ENCODE results near the gene NFASC.

NFASC gene

DNA sequence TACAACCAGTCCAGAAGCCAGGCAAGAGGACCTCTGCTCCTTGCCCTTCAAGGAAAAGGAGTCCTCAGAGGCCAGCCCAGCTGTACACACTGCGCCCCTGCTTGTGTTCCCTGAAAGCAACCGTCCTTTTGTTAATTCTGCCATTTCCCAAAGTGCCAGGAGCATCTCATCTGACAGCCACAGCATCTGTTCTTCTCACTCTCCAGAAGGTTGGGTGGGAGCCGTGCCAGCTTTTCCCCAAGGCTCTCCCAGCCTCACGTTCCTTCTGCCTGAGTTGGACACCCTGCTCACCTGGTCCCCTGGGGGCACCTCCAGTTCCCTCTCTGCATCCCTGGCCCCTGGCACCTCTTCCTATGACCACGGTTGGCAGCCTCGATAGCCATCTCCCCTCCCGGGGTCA lies 161.8 kb downstream of the NFASC start:
- Histone ChIP-seq H3F3A (ENCODE audit: insufficient read depth) (no peaks in the 10 kb centered on the region), H3K79me2 (ENCODE audit: insufficient read depth, low read length) (no peaks in the 10 kb centered on the region), H3K36me3 (ENCODE audit: low read length) (no peaks in the 10 kb centered on the region), H2AFZ (ENCODE audit: low read depth, low read length, severe bottlenecking) (no peak overlapping the region), H3K27me3 (ENCODE audit: low read length) (no peaks in the 10 kb centered on the region), H3K27ac (ENCODE audit: low read depth, low read length) (no peak overlapping the region), H3K9me2 (replicated peaks; ENCODE audit: insufficient read depth, low read length) (no peaks in the 10 kb centered on the region), H3K4me2 (ENCODE audit: low read depth, low read length, poor library complexity, severe bottlenecking) (no peak overlapping the region), H4K20me1 (ENCODE audit: low read depth, low read length) (no peaks in the 10 kb centered on the region), H3K9me3 (ENCODE audit: insufficient read depth, low read length) (no peaks in the 10 kb centered on the region), H3K4me3 (ENCODE audit: insufficient read depth, low read length, poor library complexity, severe bottlenecking) (no peak overlapping the region), H3K9ac (ENCODE audit: low read length) (no peak overlapping the region)
- TF ChIP-seq, protein P1, sequence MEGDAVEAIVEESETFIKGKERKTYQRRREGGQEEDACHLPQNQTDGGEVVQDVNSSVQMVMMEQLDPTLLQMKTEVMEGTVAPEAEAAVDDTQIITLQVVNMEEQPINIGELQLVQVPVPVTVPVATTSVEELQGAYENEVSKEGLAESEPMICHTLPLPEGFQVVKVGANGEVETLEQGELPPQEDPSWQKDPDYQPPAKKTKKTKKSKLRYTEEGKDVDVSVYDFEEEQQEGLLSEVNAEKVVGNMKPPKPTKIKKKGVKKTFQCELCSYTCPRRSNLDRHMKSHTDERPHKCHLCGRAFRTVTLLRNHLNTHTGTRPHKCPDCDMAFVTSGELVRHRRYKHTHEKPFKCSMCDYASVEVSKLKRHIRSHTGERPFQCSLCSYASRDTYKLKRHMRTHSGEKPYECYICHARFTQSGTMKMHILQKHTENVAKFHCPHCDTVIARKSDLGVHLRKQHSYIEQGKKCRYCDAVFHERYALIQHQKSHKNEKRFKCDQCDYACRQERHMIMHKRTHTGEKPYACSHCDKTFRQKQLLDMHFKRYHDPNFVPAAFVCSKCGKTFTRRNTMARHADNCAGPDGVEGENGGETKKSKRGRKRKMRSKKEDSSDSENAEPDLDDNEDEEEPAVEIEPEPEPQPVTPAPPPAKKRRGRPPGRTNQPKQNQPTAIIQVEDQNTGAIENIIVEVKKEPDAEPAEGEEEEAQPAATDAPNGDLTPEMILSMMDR (IDR thresholded peaks at IDR 0.05; ENCODE audit: insufficient read depth, low read length, poor library complexity, severe bottlenecking) = no peak
- no peak for TF ChIP-seq EZH2phosphoT487 (conservative IDR thresholded peaks at IDR 0.05; ENCODE audit: low read length)

DNA sequence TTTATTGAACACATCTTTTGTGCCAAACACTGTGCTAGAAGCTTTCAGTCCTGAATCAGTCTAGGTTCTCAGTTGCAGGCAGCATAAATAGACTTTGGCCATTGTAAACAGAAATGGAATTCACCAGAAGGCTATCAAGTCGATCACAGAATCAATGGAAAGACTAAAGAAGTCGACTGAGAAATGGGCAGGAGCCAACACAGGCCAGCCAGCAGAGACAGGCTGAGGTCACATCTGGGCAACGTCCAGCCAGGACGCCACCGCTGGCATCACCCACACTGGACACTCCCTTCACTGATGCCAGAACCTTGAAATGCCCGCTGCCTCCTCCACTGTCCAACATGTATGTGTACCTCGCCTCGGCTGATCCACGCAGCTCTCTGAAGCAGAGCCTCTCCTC lies 166.9 kb downstream of the NFASC start:
- Histone ChIP-seq H3K27me3 (ENCODE audit: low read length) (no peaks in the 10 kb centered on the region), H3F3A (ENCODE audit: insufficient read depth) (no peaks in the 10 kb centered on the region), H3K9ac (ENCODE audit: low read length) (no peak overlapping the region), H3K4me3 (ENCODE audit: insufficient read depth, low read length, poor library complexity, severe bottlenecking) (no peak overlapping the region), H3K27ac (ENCODE audit: low read depth, low read length) (no peak overlapping the region), H3K79me2 (ENCODE audit: insufficient read depth, low read length) (no peaks in the 10 kb centered on the region), H3K9me3 (ENCODE audit: insufficient read depth, low read length) (no peaks in the 10 kb centered on the region), H3K9me2 (replicated peaks; ENCODE audit: insufficient read depth, low read length) (no peaks in the 10 kb centered on the region), H2AFZ (ENCODE audit: low read depth, low read length, severe bottlenecking) (no peak overlapping the region), H3K36me3 (ENCODE audit: low read length) (no peaks in the 10 kb centered on the region), H3K4me2 (ENCODE audit: low read depth, low read length, poor library complexity, severe bottlenecking) (no peak overlapping the region), H4K20me1 (ENCODE audit: low read depth, low read length) (no peaks in the 10 kb centered on the region)
- TF ChIP-seq, protein P1 (IDR thresholded peaks at IDR 0.05; ENCODE audit: insufficient read depth, low read length, poor library complexity, severe bottlenecking) = no peak
- no peak for TF ChIP-seq EZH2phosphoT487 (conservative IDR thresholded peaks at IDR 0.05; ENCODE audit: low read length)

DNA sequence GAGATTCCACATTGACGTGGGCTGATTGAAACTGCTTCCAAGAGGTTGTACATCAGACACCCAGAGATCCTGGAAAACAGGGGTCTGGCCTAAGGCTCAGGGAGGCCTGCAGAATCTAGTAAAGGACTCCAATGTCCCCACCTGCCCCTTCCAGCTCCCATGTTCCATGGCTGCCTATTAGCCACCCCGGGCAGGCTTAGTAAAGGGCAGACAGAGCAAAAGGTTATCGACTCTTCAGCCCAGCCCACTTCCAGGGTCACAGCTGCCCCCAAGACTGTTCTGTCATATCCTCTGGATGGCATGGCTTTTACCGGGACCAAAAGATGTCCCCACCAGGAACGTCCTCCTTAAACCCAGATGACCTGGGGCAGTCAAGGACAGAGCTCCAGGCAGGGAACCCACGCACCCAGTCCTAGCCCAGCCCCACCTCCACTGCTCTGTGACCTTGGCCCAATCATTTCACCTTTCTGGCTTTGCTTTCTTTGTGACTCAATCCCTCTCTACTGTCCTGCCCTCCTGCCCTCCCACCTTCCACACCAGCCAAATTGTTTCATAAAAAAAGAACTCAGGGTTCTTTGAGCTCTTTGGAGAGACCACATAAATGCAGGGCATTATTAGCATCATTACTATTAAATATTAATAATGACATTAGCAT lies 167.6 kb downstream of the NFASC start:
- H3K36me3 ChIP-seq (ENCODE audit: low read length) = no peaks in the 10 kb centered on the region
- H3K27me3 ChIP-seq (ENCODE audit: low read length) = no peaks in the 10 kb centered on the region
- no peaks in the 10 kb centered on the region for H3K9me2 ChIP-seq (replicated peaks; ENCODE audit: insufficient read depth, low read length)
- H2AFZ ChIP-seq (ENCODE audit: low read depth, low read length, severe bottlenecking) = no peak overlapping the region
- no peaks in the 10 kb centered on the region for H3K9me3 ChIP-seq (ENCODE audit: insufficient read depth, low read length)
- no peak overlapping the region for H3K27ac ChIP-seq (ENCODE audit: low read depth, low read length)
- H4K20me1 ChIP-seq (ENCODE audit: low read depth, low read length) = no peaks in the 10 kb centered on the region
- TF ChIP-seq, protein P1 (IDR thresholded peaks at IDR 0.05; ENCODE audit: insufficient read depth, low read length, poor library complexity, severe bottlenecking) = no peak
- TF ChIP-seq EZH2phosphoT487 (conservative IDR thresholded peaks at IDR 0.05; ENCODE audit: low read length) = no peak
- no peak overlapping the region for H3K4me2 ChIP-seq (ENCODE audit: low read depth, low read length, poor library complexity, severe bottlenecking)
- no peak overlapping the region for H3K4me3 ChIP-seq (ENCODE audit: insufficient read depth, low read length, poor library complexity, severe bottlenecking)
- H3K9ac ChIP-seq (ENCODE audit: low read length) = no peak overlapping the region
- H3K79me2 ChIP-seq (ENCODE audit: insufficient read depth, low read length) = no peaks in the 10 kb centered on the region
- no peaks in the 10 kb centered on the region for H3F3A ChIP-seq (ENCODE audit: insufficient read depth)

Data from SU-DHL-6 (cell line).